ENCODE data around the gene KCND2. TPM values are rescaled to one million over a fixed set of nuclear protein-coding genes. Genes with fewer than 3 reads are reported as not detected.
"Not testable (repeated sequence)": the region's sequence is repeated elsewhere in the genome, so short reads cannot be mapped to it uniquely, and the experiment has no call there.

KCND2 gene
- total RNA-seq, 2 experiments from 2014 or later = not detected

DNA sequence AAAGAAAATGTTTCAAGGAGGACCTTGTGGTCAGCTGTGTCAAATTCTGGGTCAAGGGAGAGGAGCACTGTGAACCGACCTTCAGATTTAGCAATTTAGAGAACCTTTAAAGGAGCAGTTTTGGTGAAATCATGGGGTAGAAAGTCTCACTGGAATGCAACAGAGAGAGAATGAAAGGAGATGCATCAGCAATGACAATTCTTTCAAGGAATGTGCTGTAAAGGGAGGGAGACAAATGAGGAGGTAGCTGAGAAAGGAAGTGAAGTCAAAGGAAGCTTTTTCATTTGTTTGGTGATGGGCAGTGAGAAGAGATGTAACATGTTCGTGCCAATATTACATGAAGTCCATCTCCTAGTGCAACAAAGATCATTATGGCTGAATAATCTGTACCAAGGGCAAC is 418.9 kb downstream of the KCND2 start:
- H3K27ac Mint-ChIP-seq = no peak overlapping the region
- POLR2A ChIA-PET = no interaction called here
- intact Hi-C loops (cut with micrococcal nuclease) = no loop called here
- no peaks in the 10 kb centered on the region for H3K27me3 Mint-ChIP-seq
- H3K9me3 Mint-ChIP-seq = no peaks in the 10 kb centered on the region
- no peak overlapping the region for H3K4me3 Mint-ChIP-seq
- CTCF ChIA-PET = no interaction called here
- H3K36me3 Mint-ChIP-seq (ENCODE audit: low read depth) = no peaks in the 10 kb centered on the region
- H3K4me1 Mint-ChIP-seq (ENCODE audit: low read depth) = no peaks in the 10 kb centered on the region
- ATAC-seq (no peak), DNase-seq (no peak)
- TF ChIP-seq, protein P1, sequence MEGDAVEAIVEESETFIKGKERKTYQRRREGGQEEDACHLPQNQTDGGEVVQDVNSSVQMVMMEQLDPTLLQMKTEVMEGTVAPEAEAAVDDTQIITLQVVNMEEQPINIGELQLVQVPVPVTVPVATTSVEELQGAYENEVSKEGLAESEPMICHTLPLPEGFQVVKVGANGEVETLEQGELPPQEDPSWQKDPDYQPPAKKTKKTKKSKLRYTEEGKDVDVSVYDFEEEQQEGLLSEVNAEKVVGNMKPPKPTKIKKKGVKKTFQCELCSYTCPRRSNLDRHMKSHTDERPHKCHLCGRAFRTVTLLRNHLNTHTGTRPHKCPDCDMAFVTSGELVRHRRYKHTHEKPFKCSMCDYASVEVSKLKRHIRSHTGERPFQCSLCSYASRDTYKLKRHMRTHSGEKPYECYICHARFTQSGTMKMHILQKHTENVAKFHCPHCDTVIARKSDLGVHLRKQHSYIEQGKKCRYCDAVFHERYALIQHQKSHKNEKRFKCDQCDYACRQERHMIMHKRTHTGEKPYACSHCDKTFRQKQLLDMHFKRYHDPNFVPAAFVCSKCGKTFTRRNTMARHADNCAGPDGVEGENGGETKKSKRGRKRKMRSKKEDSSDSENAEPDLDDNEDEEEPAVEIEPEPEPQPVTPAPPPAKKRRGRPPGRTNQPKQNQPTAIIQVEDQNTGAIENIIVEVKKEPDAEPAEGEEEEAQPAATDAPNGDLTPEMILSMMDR (IDR thresholded peaks at IDR 0.05) = no peak

DNA sequence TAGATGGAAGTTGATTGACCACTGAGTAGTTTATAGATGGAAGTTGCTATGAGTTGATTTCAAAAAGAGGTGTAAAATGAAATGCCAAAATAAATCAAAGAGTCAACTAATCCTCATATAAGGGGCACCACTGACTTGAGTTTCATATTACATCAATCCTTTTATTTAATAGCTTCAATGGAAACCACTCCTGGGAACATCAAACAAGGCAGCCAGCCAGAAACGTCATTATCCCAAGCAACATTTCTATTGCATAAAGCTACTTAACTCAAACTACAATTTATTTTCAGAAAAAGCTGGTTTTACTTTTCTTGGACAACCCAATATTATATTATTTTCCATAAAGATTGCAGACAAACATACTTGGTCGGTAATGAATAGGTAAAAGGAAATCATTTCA is 422.9 kb downstream of the KCND2 start:
- Mint-ChIP-seq H3K27me3 (no peaks in the 10 kb centered on the region), H3K27ac (no peak overlapping the region), H3K4me3 (no peak overlapping the region), H3K36me3 (ENCODE audit: low read depth) (no peaks in the 10 kb centered on the region), H3K9me3 (no peaks in the 10 kb centered on the region), H3K4me1 (ENCODE audit: low read depth) (no peaks in the 10 kb centered on the region)
- ATAC-seq = no peak
- POLR2A ChIA-PET = no interaction called here
- TF ChIP-seq, protein P1 (IDR thresholded peaks at IDR 0.05) = no peak
- intact Hi-C loops (cut with micrococcal nuclease) = no loop called here
- CTCF ChIA-PET = no interaction called here
- no peak for DNase-seq

DNA sequence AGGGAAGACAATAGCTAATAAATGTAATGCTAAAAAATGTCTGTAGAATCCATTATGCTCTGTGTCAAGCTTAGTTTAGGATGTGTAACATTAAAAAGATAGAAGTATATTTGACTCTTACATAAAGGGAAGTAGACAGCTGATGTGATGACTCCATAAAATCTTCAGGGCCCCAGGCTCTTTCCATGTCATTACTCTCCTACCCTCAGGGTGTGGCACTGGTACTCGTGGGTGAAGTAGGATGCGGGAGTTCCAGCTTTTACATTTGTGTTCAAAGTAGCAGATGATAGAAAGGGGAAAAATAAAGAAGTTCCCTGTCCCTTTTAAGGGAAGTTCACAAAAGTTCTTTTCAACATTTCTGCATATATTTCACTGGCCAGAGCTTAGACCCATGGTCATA is 427.8 kb downstream of the KCND2 start:
- intact Hi-C loops (cut with micrococcal nuclease) = no loop called here
- TF ChIP-seq, protein P1 (IDR thresholded peaks at IDR 0.05) = no peak
- no peak overlapping the region for H3K4me3 Mint-ChIP-seq
- no peaks in the 10 kb centered on the region for H3K9me3 Mint-ChIP-seq
- ChIA-PET CTCF (no interaction called here), POLR2A (no interaction called here)
- no peak overlapping the region for H3K27ac Mint-ChIP-seq
- DNase-seq = no peak
- no peak for ATAC-seq
- H3K27me3 Mint-ChIP-seq = no peaks in the 10 kb centered on the region
- H3K36me3 Mint-ChIP-seq (ENCODE audit: low read depth) = no peaks in the 10 kb centered on the region
- H3K4me1 Mint-ChIP-seq (ENCODE audit: low read depth) = no peaks in the 10 kb centered on the region

DNA sequence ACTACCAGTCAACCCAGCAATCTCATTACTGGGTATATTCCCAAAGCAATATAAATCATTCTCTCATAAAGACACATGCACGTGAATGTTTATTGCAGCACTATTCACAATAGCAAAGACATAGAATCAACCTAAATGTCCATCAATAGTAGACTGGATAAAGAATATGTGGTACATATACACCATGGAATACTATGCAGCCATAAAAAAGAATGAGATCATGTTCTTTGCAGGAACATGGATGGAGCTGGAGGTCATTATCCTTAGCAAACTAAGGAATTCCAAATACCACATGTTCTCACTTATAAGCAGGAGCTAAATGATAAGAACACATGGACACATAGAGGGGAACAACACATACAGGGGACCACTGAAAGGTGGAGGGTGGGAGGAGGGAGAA is 429.4 kb downstream of the KCND2 start:
- H3K9me3 Mint-ChIP-seq; ATAC-seq; H3K36me3 Mint-ChIP-seq (ENCODE audit: low read depth); DNase-seq; POLR2A ChIA-PET; H3K4me3 Mint-ChIP-seq; H3K27ac Mint-ChIP-seq; intact Hi-C loops (cut with micrococcal nuclease); H3K27me3 Mint-ChIP-seq; H3K4me1 Mint-ChIP-seq (ENCODE audit: low read depth): not testable (repeated sequence)
- CTCF ChIA-PET = interaction anchor here (0.7 kb wide), 1 partner anchor 9 kb away, joined by 3 read pairs; no protein-coding TSS in a partner anchor

DNA sequence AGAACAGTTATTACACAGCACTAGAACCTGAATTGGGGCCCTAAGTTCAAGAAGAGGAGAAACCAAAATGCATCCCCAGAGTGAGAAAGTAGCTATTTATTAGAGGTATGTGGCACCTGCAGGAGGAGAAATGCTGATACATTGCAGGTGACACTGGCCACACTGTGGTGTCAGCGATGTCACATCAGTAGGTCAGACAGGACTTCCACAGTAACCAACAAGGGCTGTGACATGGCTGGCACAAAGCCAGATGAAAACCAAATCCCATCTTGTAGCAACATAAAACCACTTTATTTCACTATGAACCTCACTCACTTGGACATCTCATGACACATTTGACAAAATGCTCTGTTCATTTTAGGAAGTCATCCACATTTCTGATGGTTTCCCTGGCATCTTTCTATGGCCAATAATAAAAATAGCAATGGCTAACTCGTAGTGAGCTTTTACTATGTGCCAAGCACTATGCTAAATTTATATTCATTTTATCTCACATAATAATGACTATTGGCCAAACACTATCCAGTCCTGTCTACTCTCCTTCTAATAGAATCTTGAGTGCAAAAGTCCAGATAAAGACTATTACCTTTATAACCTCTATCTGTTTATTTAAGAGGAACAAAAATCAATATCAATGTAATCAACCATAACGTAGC is 430.7 kb downstream of the KCND2 start:
- Mint-ChIP-seq H3K4me3 (no peak overlapping the region), H3K27me3 (no peaks in the 10 kb centered on the region), H3K4me1 (ENCODE audit: low read depth) (no peaks in the 10 kb centered on the region), H3K9me3 (no peaks in the 10 kb centered on the region), H3K27ac (no peak overlapping the region), H3K36me3 (ENCODE audit: low read depth) (no peaks in the 10 kb centered on the region)
- intact Hi-C loops (cut with micrococcal nuclease) = no loop called here
- CTCF ChIA-PET = no interaction called here
- ATAC-seq (no peak), DNase-seq (no peak)
- POLR2A ChIA-PET = no interaction called here
- TF ChIP-seq, protein P1 (IDR thresholded peaks at IDR 0.05) = no peak

Measured in activated CD8-positive, alpha-beta T cell treated with anti-CD3 and anti-CD28 coated beads for 36 hours (primary cell).